ENCODE measurements around the gene RAD51AP1. TPM values are rescaled to one million over a fixed set of nuclear protein-coding genes. Genes with fewer than 3 reads are reported as not detected.

RAD51AP1 gene
- total RNA-seq (1 to 10 TPM in 8 of 10 donors, under 1 TPM in 2; 0.35 to 3.4 (median 1.2) TPM), polyA plus RNA-seq (under 1 TPM; 0.46 to 0.59 TPM)
- long read RNA-seq, donor 1, partial matches to known transcripts = 0 of 2 reads
- long read RNA-seq, donor 1, other reads (novel, unspliced or antisense) = 0 of 2 reads
- long read RNA-seq, donor 2 = 0 reads
- long read RNA-seq, donor 3 = 0 reads

GRCh38 chr12:4538207-4539160 lies at the start of gene RAD51AP1:
Gene RAD51AP1 (plus strand): TSS chr12:4538890. CDS start chr12:4538940, 50 bp downstream.
- H3K36me3 ChIP-seq = peaks cover 0 to 33% (median 5%) of the 10 kb centered on the region in 9 donors
- H3K4me3 ChIP-seq = peak within 1 kb of the TSS; percentile 61 to 92 (median 72)
- H3K27me3 ChIP-seq = no peaks in the 10 kb centered on the region
- intact Hi-C loops (cut with DNase I) = loop anchor here in 2 of 10 donors (5.0 to 10.0 kb wide), 3 partner anchors 116 to 544 kb away; partner anchors contain the start of gene TIGAR (in 1 of the 2)
- H3K27ac ChIP-seq = peak within 1 kb of the TSS; percentile 90 to 99 (median 93)
- no peaks in the 10 kb centered on the region for H3K9me3 ChIP-seq
- DNase-seq (peak; percentile 94 to 95), ATAC-seq (peak; percentile 100)
- H3K4me1 ChIP-seq = peaks cover 3 to 32% (median 18%) of the 10 kb centered on the region in 9 donors
- WGBS, 2 donors = 0 to 1% methylated on average over 49 of the region's 49 CpGs
- no peak for TF ChIP-seq CTCF (IDR thresholded peaks at IDR 0.05)

DNA sequence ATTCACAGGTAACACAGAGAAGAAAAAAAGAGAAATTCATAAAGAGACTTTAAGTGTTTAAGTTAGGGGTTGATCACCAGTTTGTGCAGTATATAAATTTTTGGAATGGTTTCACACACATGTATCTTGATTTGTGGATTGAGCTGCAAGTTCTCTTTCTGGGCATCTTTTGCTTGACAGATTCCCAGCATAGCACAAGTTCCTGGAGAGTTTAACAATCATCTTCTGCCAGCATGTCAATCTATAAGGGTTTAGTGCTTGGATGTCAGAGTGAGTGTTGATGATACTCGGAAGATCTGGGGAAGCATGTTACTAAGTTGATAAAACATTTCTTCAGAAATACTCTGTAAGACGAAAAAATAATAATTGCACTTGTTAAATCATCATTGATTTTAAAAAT lies 49.1 kb upstream of the RAD51AP1 start:
- Histone ChIP-seq H3K4me1 (no peaks in the 10 kb centered on the region), H3K27ac (no peak overlapping the region), H3K27me3 (no peaks in the 10 kb centered on the region), H3K4me3 (no peak overlapping the region), H3K36me3 (peaks cover 0 to 73% (median 16%) of the 10 kb centered on the region in 9 donors), H3K9me3 (no peaks in the 10 kb centered on the region)
- ATAC-seq = no peak
- intact Hi-C loops (cut with DNase I) = no loop called here
- WGBS, 2 donors = 77 to 89% methylated on average over 2 of the region's 2 CpGs
- no peak for DNase-seq
- TF ChIP-seq CTCF (IDR thresholded peaks at IDR 0.05) = no peak

GRCh38 chr12:4490973-4491372 lies 47.7 kb upstream of the RAD51AP1 start:
- Histone ChIP-seq H3K4me3 (no peak overlapping the region), H3K27ac (peak overlapping the region in 1 of 10 donors; percentile 23), H3K4me1 (no peaks in the 10 kb centered on the region), H3K36me3 (peaks cover 0 to 87% (median 16%) of the 10 kb centered on the region in 9 donors), H3K9me3 (no peaks in the 10 kb centered on the region), H3K27me3 (no peaks in the 10 kb centered on the region)
- WGBS, 2 donors = 58 to 74% methylated on average over 1 of the region's 1 CpG
- TF ChIP-seq CTCF (IDR thresholded peaks at IDR 0.05) = no peak
- intact Hi-C loops (cut with DNase I) = no loop called here
- no peak for ATAC-seq
- DNase-seq = no peak

- no peaks in the 10 kb centered on the region for H3K27me3 ChIP-seq
- peaks cover 0 to 91% (median 26%) of the 10 kb centered on the region in 9 donors for H3K36me3 ChIP-seq
- H3K9me3 ChIP-seq = no peaks in the 10 kb centered on the region
- DNase-seq (no peak), ATAC-seq (no peak)
- H3K4me1 ChIP-seq = no peaks in the 10 kb centered on the region
- 97% methylated on average over 1 of the region's 1 CpG for WGBS, 2 donors
- no peak overlapping the region for H3K4me3 ChIP-seq
- H3K27ac ChIP-seq = no peak overlapping the region
- TF ChIP-seq CTCF (IDR thresholded peaks at IDR 0.05) = no peak
- intact Hi-C loops (cut with DNase I) = no loop called here
Observed at GRCh38 chr12:4496145-4496838, 42.4 kb upstream of the RAD51AP1 start.

Data from heart right ventricle (tissue), 16 donors.